ENCODE results near the gene DNAJA4. TPM values are rescaled to one million over a fixed set of nuclear protein-coding genes. Genes with fewer than 3 reads are reported as not detected.

Gene DNAJA4
- total and polyA plus RNA-seq, 2 experiments from 2014 or later = 5.0 to 12.5 TPM

Small RNA genes lying within 50 kb of the gene (small RNA-seq; reads per million reads assigned to genes)
- not detected for gene AC090607.5 (ENCODE audit: low replicate concordance)

Other genes starting within 250 kb of the DNAJA4 start
- gene TBC1D2B, start 186.9 kb upstream of the DNAJA4 start, total RNA-seq (2014; rRNA removed; shearing (Covaris generic)) = 17.0 and 17.8 TPM in 2 replicates
- 3.6 and 5.2 TPM in 2 replicates for gene TBC1D2B, start 186.9 kb upstream of the DNAJA4 start, polyA plus RNA-seq (2016; fragmentation: Nextera tagmentation; extraction: Ambion mirVana)
- not detected in 2 replicates for gene SH2D7, start 172.0 kb upstream of the DNAJA4 start, total RNA-seq (2014; rRNA removed; shearing (Covaris generic))
- gene SH2D7, start 172.0 kb upstream of the DNAJA4 start, polyA plus RNA-seq (2016; fragmentation: Nextera tagmentation; extraction: Ambion mirVana) = 0.31 and 0.33 TPM in 2 replicates
- 62.6 and 64.4 TPM in 2 replicates for gene CIB2, start 133.1 kb upstream of the DNAJA4 start, total RNA-seq (2014; rRNA removed; shearing (Covaris generic))
- 56.6 and 59.5 TPM in 2 replicates for gene CIB2, start 133.1 kb upstream of the DNAJA4 start, polyA plus RNA-seq (2016; fragmentation: Nextera tagmentation; extraction: Ambion mirVana)
- gene IDH3A, start 115.2 kb upstream of the DNAJA4 start, total RNA-seq (2014; rRNA removed; shearing (Covaris generic)) = 40.5 and 41.6 TPM in 2 replicates
- 18.6 and 24.1 TPM in 2 replicates for gene IDH3A, start 115.2 kb upstream of the DNAJA4 start, polyA plus RNA-seq (2016; fragmentation: Nextera tagmentation; extraction: Ambion mirVana)
- 7.3 and 10.0 TPM in 2 replicates for gene ACSBG1, start 30.0 kb upstream of the DNAJA4 start, total RNA-seq (2014; rRNA removed; shearing (Covaris generic))
- 1.9 TPM in 2 replicates for gene ACSBG1, start 30.0 kb upstream of the DNAJA4 start, polyA plus RNA-seq (2016; fragmentation: Nextera tagmentation; extraction: Ambion mirVana)
- gene SKIC8, start 35.0 kb downstream of the DNAJA4 start, total RNA-seq (2014; rRNA removed; shearing (Covaris generic)) = 47.0 and 59.4 TPM in 2 replicates
- 68.6 and 73.8 TPM in 2 replicates for gene SKIC8, start 35.0 kb downstream of the DNAJA4 start, polyA plus RNA-seq (2016; fragmentation: Nextera tagmentation; extraction: Ambion mirVana)
- gene CRABP1, start 75.8 kb downstream of the DNAJA4 start, total RNA-seq (2014; rRNA removed; shearing (Covaris generic)) = 127 and 156 TPM in 2 replicates
- 522 and 536 TPM in 2 replicates for gene CRABP1, start 75.8 kb downstream of the DNAJA4 start, polyA plus RNA-seq (2016; fragmentation: Nextera tagmentation; extraction: Ambion mirVana)
- 68.4 and 78.2 TPM in 2 replicates for gene IREB2, start 173.7 kb downstream of the DNAJA4 start, total RNA-seq (2014; rRNA removed; shearing (Covaris generic))
- gene IREB2, start 173.7 kb downstream of the DNAJA4 start, polyA plus RNA-seq (2016; fragmentation: Nextera tagmentation; extraction: Ambion mirVana) = 19.2 and 23.4 TPM in 2 replicates
- gene HYKK, start 243.0 kb downstream of the DNAJA4 start, total RNA-seq (2014; rRNA removed; shearing (Covaris generic)) = 5.0 and 5.5 TPM in 2 replicates
- 2.9 and 4.0 TPM in 2 replicates for gene HYKK, start 243.0 kb downstream of the DNAJA4 start, polyA plus RNA-seq (2016; fragmentation: Nextera tagmentation; extraction: Ambion mirVana)